Adrenal gland (tissue), 5 donors: ENCODE results near the gene DEPP1.

Experiments
- POLR2A ChIP-seq, 2 donors: fragments of 450-650 bp; IDR thresholded peaks; one replicate each; pipeline ENCODE4 v1.6.1; 2017; ENCODE audit warnings: antibody characterized with exemption in 2 of 2, mild to moderate bottlenecking in 2 of 2, moderate library complexity in 1 of 2
- TF ChIP-seq, protein P1 (sequence below), 6 experiments: fragments of 450-650 bp in 4 of 6; fragments of 200-600 bp in 2 of 6; sonication (generic) in 1 of 6; IDR thresholded peaks; 1 replicate in 5 of 6; 2 replicates in 1 of 6; pipeline versions ENCODE4 v1.5.1 to v1.8.0; 2016 to 2021; ENCODE audit warnings: antibody characterized with exemption in 6 of 6, mild to moderate bottlenecking in 2 of 6, moderate library complexity in 1 of 6
- donor health status: DM: no; HTN: no; CAD: no.

- no peak for TF ChIP-seq POLR2A (IDR thresholded peaks at IDR 0.05)
- TF ChIP-seq, protein P1, sequence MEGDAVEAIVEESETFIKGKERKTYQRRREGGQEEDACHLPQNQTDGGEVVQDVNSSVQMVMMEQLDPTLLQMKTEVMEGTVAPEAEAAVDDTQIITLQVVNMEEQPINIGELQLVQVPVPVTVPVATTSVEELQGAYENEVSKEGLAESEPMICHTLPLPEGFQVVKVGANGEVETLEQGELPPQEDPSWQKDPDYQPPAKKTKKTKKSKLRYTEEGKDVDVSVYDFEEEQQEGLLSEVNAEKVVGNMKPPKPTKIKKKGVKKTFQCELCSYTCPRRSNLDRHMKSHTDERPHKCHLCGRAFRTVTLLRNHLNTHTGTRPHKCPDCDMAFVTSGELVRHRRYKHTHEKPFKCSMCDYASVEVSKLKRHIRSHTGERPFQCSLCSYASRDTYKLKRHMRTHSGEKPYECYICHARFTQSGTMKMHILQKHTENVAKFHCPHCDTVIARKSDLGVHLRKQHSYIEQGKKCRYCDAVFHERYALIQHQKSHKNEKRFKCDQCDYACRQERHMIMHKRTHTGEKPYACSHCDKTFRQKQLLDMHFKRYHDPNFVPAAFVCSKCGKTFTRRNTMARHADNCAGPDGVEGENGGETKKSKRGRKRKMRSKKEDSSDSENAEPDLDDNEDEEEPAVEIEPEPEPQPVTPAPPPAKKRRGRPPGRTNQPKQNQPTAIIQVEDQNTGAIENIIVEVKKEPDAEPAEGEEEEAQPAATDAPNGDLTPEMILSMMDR (IDR thresholded peaks at IDR 0.05): no peak
Measured at GRCh38 chr10:44991571-44991970, 13.0 kb upstream of the DEPP1 start.
